Panc1 (cell line): Measurements from ENCODE around the gene GRID1. TPM values are rescaled to one million over a fixed set of nuclear protein-coding genes. Genes with fewer than 3 reads are reported as not detected.

Experiments
- ATAC-seq: fragments of 200-7000 bp; cut with Tn5 transposase; 2 replicates; pipeline ENCODE4 v1.9.1; 2020; ENCODE audit warnings: mild to moderate bottlenecking, moderate library complexity
- BruUV-seq: library from RNA; stranded (reverse); fragments of 400-500 nt; replicated peaks from 2 replicates; lab custom pipeline; 2021; lab: Mats Ljungman, UMichigan
- CTCF ChIA-PET: fragments of 300-600 bp; sonication (Branson Sonifier 250); formaldehyde crosslinking; loops from one replicate; lab custom pipeline; 2022; ENCODE audit warnings: antibody characterized with exemption; lab: Charles Lee
- POLR2A ChIA-PET: fragments of 300-600 bp; sonication (Branson Sonifier 250); formaldehyde crosslinking; loops from one replicate; lab custom pipeline; 2022; ENCODE audit warnings: antibody characterized with exemption; lab: Charles Lee
- DNase-seq: peaks from one replicate; pipeline ENCODE4 v3.0.0-alpha.2; 2010; ENCODE audit warnings: low read depth, low spot score
- H3K27ac ChIP-seq: 2 replicates; pipeline ENCODE4 v1.5.1; 2011; ENCODE audit warnings: mild to moderate bottlenecking, low read length, inconsistent platforms
- H3K27me3 ChIP-seq: fragments of 200-500 bp; sonication (Bioruptor generic); 2 replicates; pipeline ENCODE4 v1.6.0; 2014; ENCODE audit warnings: low read length, inconsistent platforms; ENCODE audit not compliant: control insufficient read depth, insufficient read depth
- H3K36me3 ChIP-seq: fragments of 200-500 bp; sonication (Bioruptor generic); 2 replicates; pipeline ENCODE4 v1.5.1; 2014; ENCODE audit warnings: inconsistent platforms, mild to moderate bottlenecking, low read length, moderate library complexity; ENCODE audit not compliant: control insufficient read depth, insufficient read depth
- H3K4me1 ChIP-seq: 2 replicates; pipeline ENCODE4 v1.5.1; 2011; ENCODE audit warnings: inconsistent platforms, mild to moderate bottlenecking, low read length, moderate library complexity; ENCODE audit not compliant: control insufficient read depth, insufficient read depth
- H3K4me3 ChIP-seq, 2 experiments: 2 replicates each; pipeline ENCODE4 v1.5.1; 2011 to 2012; ENCODE audit warnings: low read depth in 2 of 2, low read length in 2 of 2, mild to moderate bottlenecking in 2 of 2, inconsistent platforms in 1 of 2, moderate library complexity in 1 of 2
- H3K9me3 ChIP-seq: fragments of 200-500 bp; sonication (Bioruptor generic); 2 replicates; pipeline ENCODE4 v1.5.1; 2014; ENCODE audit warnings: low read depth, mild to moderate bottlenecking, inconsistent platforms, low read length, moderate library complexity; ENCODE audit not compliant: control insufficient read depth, insufficient read depth
- POLR2AphosphoS5 ChIP-seq: IDR thresholded peaks from 2 replicates; pipeline ENCODE4 v1.6.1; 2012; ENCODE audit warnings: mild to moderate bottlenecking, low read depth, low read length, moderate library complexity
- SIN3A ChIP-seq: IDR thresholded peaks from 2 replicates; pipeline ENCODE4 v1.6.1; 2012; ENCODE audit warnings: low read depth, mild to moderate bottlenecking, low read length, moderate library complexity, borderline replicate concordance; ENCODE audit not compliant: insufficient read depth
- TCF7L2 ChIP-seq: IDR thresholded peaks from 2 replicates; pipeline ENCODE4 v1.6.1; 2011; ENCODE audit warnings: mild to moderate bottlenecking, low read depth, low read length, inconsistent platforms
- in situ Hi-C: cut with HindIII; loops from 2 replicates; pipeline ENCODE4 v1.10.0; 2016; ENCODE audit warnings: low sequenced_read_pairs, low pct_unique_long_range_greater_than_20kb
- intact Hi-C: fragments of 100-400 bp; cut with micrococcal nuclease; formaldehyde crosslinking; loops from one replicate; pipeline ENCODE4 v1.10.0; 2022; ENCODE audit not compliant: unreplicated experiment
- total RNA-seq: library from RNA; stranded (reverse); gene quantifications from one replicate; pipeline ENCODE4 v1.2.1, GENCODE V29; 2021; ENCODE audit not compliant: unreplicated experiment
- TF ChIP-seq, protein P1 (sequence below): fragments of 450-650 bp; IDR thresholded peaks from 2 replicates; pipeline ENCODE4 v1.5.1; 2017; ENCODE audit warnings: mild to moderate bottlenecking
- TF ChIP-seq, protein P2 (sequence below), 2 experiments: IDR thresholded peaks; 2 replicates each; pipeline ENCODE4 v1.6.1; 2011 to 2012; ENCODE audit warnings: low read depth in 2 of 2, control low read depth in 1 of 2, low read length in 1 of 2, mild to moderate bottlenecking in 1 of 2, moderate library complexity in 1 of 2; ENCODE audit not compliant: insufficient read depth in 1 of 2

Gene GRID1
- total RNA-seq, 1 experiment from 2014 or later = 2.3 TPM

- CTCF ChIA-PET = no interaction called here
- in situ Hi-C loops = no loop called here
Measured at GRCh38 chr10:86218160-86218559, 148.4 kb downstream of the GRID1 start.

DNA sequence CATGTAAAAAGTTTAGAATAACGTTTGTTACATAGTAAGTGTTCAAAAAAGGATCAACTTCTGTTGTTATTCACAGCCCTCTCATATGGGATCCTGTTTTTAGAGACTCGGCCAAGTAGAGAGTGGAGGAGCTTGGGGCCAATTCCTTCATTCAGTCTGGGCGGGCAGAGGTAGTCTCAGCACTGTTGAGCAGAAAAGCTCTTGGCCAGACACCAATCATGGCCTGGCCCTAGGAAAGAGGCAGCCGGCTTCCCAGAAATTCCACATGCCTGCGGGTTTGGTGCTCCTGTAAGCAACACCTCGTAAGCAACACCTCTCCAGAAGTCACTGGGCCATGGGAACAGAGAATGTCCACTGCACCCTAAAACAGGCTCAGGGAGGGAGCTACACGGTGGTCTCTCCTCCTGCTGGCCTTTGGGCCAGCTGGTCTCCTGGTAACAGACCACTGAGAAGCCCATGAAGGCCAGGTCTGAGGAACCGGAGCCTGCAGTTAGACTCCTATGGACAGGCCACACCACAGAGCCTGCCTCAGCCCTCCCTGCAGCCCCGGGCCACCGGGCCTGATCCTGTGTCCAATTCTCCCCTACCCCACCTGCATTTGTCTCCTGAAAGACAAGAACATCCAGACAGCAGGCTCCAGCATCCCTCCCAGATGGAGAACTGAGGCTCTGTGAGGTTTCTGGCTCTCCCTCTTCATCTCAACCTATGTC, 149.1 kb downstream of the GRID1 start:
- ATAC-seq (no peak), DNase-seq (no peak)
- intact Hi-C loops (no loop called here), in situ Hi-C loops (no loop called here)
- TF ChIP-seq, protein P1, sequence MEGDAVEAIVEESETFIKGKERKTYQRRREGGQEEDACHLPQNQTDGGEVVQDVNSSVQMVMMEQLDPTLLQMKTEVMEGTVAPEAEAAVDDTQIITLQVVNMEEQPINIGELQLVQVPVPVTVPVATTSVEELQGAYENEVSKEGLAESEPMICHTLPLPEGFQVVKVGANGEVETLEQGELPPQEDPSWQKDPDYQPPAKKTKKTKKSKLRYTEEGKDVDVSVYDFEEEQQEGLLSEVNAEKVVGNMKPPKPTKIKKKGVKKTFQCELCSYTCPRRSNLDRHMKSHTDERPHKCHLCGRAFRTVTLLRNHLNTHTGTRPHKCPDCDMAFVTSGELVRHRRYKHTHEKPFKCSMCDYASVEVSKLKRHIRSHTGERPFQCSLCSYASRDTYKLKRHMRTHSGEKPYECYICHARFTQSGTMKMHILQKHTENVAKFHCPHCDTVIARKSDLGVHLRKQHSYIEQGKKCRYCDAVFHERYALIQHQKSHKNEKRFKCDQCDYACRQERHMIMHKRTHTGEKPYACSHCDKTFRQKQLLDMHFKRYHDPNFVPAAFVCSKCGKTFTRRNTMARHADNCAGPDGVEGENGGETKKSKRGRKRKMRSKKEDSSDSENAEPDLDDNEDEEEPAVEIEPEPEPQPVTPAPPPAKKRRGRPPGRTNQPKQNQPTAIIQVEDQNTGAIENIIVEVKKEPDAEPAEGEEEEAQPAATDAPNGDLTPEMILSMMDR = no peak
- TF ChIP-seq SIN3A = no peak
- TF ChIP-seq POLR2AphosphoS5 = no peak
- no peak for TF ChIP-seq TCF7L2
- TF ChIP-seq, protein P2, sequence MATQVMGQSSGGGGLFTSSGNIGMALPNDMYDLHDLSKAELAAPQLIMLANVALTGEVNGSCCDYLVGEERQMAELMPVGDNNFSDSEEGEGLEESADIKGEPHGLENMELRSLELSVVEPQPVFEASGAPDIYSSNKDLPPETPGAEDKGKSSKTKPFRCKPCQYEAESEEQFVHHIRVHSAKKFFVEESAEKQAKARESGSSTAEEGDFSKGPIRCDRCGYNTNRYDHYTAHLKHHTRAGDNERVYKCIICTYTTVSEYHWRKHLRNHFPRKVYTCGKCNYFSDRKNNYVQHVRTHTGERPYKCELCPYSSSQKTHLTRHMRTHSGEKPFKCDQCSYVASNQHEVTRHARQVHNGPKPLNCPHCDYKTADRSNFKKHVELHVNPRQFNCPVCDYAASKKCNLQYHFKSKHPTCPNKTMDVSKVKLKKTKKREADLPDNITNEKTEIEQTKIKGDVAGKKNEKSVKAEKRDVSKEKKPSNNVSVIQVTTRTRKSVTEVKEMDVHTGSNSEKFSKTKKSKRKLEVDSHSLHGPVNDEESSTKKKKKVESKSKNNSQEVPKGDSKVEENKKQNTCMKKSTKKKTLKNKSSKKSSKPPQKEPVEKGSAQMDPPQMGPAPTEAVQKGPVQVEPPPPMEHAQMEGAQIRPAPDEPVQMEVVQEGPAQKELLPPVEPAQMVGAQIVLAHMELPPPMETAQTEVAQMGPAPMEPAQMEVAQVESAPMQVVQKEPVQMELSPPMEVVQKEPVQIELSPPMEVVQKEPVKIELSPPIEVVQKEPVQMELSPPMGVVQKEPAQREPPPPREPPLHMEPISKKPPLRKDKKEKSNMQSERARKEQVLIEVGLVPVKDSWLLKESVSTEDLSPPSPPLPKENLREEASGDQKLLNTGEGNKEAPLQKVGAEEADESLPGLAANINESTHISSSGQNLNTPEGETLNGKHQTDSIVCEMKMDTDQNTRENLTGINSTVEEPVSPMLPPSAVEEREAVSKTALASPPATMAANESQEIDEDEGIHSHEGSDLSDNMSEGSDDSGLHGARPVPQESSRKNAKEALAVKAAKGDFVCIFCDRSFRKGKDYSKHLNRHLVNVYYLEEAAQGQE (IDR thresholded peaks at IDR 0.05; ENCODE audit: insufficient read depth in 1 of 2, low read depth in 2 of 2, low read length in 1 of 2) = no peak
- Histone ChIP-seq H3K9me3 (no peaks in the 10 kb centered on the region), H3K27me3 (no peaks in the 10 kb centered on the region), H3K4me1 (no peaks in the 10 kb centered on the region), H3K4me3 (no peak overlapping the region), H3K36me3 (no peaks in the 10 kb centered on the region), H3K27ac (no peak overlapping the region)
- ChIA-PET CTCF (no interaction called here), POLR2A (no interaction called here)
- BruUV-seq = no TSS peak

More at GRCh38 chr10:86218160-86218559, 148.4 kb downstream of the GRID1 start:
- no peaks in the 10 kb centered on the region for H3K9me3 ChIP-seq
- POLR2A ChIA-PET = no interaction called here
- intact Hi-C loops = no loop called here
- no peak overlapping the region for H3K4me3 ChIP-seq
- H3K27ac ChIP-seq = no peak overlapping the region
- BruUV-seq = no TSS peak
- H3K36me3 ChIP-seq = no peaks in the 10 kb centered on the region
- ATAC-seq = no peak
- DNase-seq = no peak
- TF ChIP-seq POLR2AphosphoS5 = no peak
- no peak for TF ChIP-seq SIN3A
- TF ChIP-seq, protein P2 (IDR thresholded peaks at IDR 0.05; ENCODE audit: insufficient read depth in 1 of 2, low read depth in 2 of 2, low read length in 1 of 2) = no peak
- no peak for TF ChIP-seq TCF7L2
- TF ChIP-seq, protein P1 = no peak
- H3K4me1 ChIP-seq = no peaks in the 10 kb centered on the region
- no peaks in the 10 kb centered on the region for H3K27me3 ChIP-seq
